ENCODE data around the gene GRK4. TPM values are rescaled to one million over a fixed set of nuclear protein-coding genes. Genes with fewer than 3 reads are reported as not detected.

Gene GRK4
- total RNA-seq, 1 donor from 2014 or later: 14.9 TPM

DNA sequence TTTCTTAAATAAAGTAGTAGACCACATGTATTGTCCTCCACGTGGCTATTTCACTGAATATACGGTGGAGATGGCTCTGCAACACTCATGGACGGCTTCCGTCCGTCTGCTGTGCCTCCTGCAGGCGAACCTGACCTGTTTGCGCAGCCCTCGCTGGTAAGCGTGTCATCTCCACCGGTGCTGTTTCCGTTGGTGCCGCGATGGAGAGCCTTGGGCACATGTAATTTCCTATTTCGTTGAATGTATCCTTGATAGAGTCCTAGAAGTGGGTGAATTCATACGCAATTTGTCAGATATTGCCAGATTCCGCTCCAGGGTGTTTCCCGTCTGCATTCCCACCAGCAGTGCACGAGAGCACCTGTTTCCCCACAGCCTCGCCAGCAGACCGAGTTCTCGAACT, 62.5 kb downstream of the GRK4 start:
- H3K27ac Mint-ChIP-seq: no peak overlapping the region
- no peak for DNase-seq (ENCODE audit: low spot score, unreplicated experiment)
- H3K4me3 Mint-ChIP-seq (ENCODE audit: low read depth): no peak overlapping the region
- peaks cover 8% of the 10 kb centered on the region for H3K36me3 Mint-ChIP-seq (ENCODE audit: insufficient read depth)
- peaks cover 10% of the 10 kb centered on the region for H3K4me1 Mint-ChIP-seq (ENCODE audit: low read depth)
- H3K9me3 Mint-ChIP-seq (ENCODE audit: low read depth): peaks cover 4% of the 10 kb centered on the region
- H3K27me3 Mint-ChIP-seq: peaks cover 10% of the 10 kb centered on the region
- TF ChIP-seq, protein P1, sequence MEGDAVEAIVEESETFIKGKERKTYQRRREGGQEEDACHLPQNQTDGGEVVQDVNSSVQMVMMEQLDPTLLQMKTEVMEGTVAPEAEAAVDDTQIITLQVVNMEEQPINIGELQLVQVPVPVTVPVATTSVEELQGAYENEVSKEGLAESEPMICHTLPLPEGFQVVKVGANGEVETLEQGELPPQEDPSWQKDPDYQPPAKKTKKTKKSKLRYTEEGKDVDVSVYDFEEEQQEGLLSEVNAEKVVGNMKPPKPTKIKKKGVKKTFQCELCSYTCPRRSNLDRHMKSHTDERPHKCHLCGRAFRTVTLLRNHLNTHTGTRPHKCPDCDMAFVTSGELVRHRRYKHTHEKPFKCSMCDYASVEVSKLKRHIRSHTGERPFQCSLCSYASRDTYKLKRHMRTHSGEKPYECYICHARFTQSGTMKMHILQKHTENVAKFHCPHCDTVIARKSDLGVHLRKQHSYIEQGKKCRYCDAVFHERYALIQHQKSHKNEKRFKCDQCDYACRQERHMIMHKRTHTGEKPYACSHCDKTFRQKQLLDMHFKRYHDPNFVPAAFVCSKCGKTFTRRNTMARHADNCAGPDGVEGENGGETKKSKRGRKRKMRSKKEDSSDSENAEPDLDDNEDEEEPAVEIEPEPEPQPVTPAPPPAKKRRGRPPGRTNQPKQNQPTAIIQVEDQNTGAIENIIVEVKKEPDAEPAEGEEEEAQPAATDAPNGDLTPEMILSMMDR (IDR thresholded peaks at IDR 0.05; ENCODE audit: unreplicated experiment): no peak

GRCh38 chr4:3026540-3026939, 63.2 kb downstream of the GRK4 start:
- Mint-ChIP-seq H3K36me3 (ENCODE audit: insufficient read depth) (peaks cover 8% of the 10 kb centered on the region), H3K9me3 (ENCODE audit: low read depth) (peaks cover 4% of the 10 kb centered on the region), H3K4me3 (ENCODE audit: low read depth) (no peak overlapping the region), H3K27me3 (peaks cover 15% of the 10 kb centered on the region), H3K4me1 (ENCODE audit: low read depth) (peaks cover 13% of the 10 kb centered on the region), H3K27ac (no peak overlapping the region)
- DNase-seq (ENCODE audit: low spot score, unreplicated experiment): no peak
- TF ChIP-seq, protein P1 (IDR thresholded peaks at IDR 0.05; ENCODE audit: unreplicated experiment): no peak

- no peak for DNase-seq (ENCODE audit: low spot score, unreplicated experiment)
- H3K4me3 Mint-ChIP-seq (ENCODE audit: low read depth): no peak overlapping the region
- H3K9me3 Mint-ChIP-seq (ENCODE audit: low read depth): no peaks in the 10 kb centered on the region
- H3K36me3 Mint-ChIP-seq (ENCODE audit: insufficient read depth): no peaks in the 10 kb centered on the region
- H3K27ac Mint-ChIP-seq: no peak overlapping the region
- H3K4me1 Mint-ChIP-seq (ENCODE audit: low read depth): peaks cover 6% of the 10 kb centered on the region
- TF ChIP-seq, protein P1 (IDR thresholded peaks at IDR 0.05; ENCODE audit: unreplicated experiment): no peak
- H3K27me3 Mint-ChIP-seq: peaks cover 9% of the 10 kb centered on the region
These were observed 66.1 kb downstream of the GRK4 start for GRCh38 chr4:3029464-3029863.

DNA sequence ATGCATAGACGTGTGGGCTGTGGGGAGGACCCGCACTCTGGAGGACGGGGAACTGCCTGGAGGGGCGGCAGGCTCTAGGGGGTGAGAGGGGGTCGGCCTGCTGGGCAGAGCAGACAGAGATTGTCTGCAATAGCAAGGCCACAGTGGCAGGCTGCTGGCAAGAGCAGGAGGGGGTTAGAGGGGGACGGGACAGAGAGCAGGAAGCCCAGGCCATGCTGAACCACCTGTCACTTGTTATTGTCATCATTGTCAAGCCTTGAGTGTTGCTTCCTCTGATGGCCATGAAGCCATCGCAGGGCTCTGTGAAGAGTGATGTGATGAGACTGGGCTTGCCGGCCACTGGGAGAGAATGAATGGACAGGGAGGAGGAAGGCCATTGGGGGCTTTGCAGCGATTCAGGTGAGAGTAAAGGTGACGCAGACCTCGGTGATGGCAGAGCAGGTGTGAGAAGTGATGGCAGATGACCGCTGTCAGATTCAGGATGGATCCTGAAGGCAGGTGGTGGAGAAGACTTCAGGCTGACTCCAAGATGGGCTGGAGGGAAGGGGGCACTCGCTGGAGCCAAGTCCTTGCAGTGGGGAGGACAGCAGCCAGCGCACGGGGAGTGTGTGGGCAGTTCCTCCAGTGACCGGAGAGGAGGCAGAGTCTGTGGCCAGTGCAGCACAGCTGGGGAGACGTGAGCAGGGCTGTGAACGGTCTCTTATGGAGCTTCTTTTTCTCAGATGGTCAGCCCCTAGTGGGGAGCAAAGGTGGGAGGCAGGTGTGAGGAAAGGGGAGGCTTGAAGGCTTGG, 67.4 kb downstream of the GRK4 start:
- TF ChIP-seq, protein P1 (IDR thresholded peaks at IDR 0.05; ENCODE audit: unreplicated experiment): no peak
- Mint-ChIP-seq H3K27ac (no peak overlapping the region), H3K27me3 (peaks cover 10% of the 10 kb centered on the region)

GRCh38 chr4:3031357-3032082, 68.1 kb downstream of the GRK4 start:
- TF ChIP-seq, protein P1 (IDR thresholded peaks at IDR 0.05; ENCODE audit: unreplicated experiment): no peak
- peaks cover 6% of the 10 kb centered on the region for H3K4me1 Mint-ChIP-seq (ENCODE audit: low read depth)
- H3K4me3 Mint-ChIP-seq (ENCODE audit: low read depth): no peak overlapping the region
- no peak overlapping the region for H3K27ac Mint-ChIP-seq
- DNase-seq (ENCODE audit: low spot score, unreplicated experiment): no peak
- peaks cover 15% of the 10 kb centered on the region for H3K27me3 Mint-ChIP-seq
- no peaks in the 10 kb centered on the region for H3K9me3 Mint-ChIP-seq (ENCODE audit: low read depth)
- H3K36me3 Mint-ChIP-seq (ENCODE audit: insufficient read depth): no peaks in the 10 kb centered on the region

More for the DNA sequence above, 67.4 kb downstream of the GRK4 start:
- no peak for DNase-seq (ENCODE audit: low spot score, unreplicated experiment)
- H3K9me3 Mint-ChIP-seq (ENCODE audit: low read depth): no peaks in the 10 kb centered on the region
- no peaks in the 10 kb centered on the region for H3K36me3 Mint-ChIP-seq (ENCODE audit: insufficient read depth)
- no peak overlapping the region for H3K4me3 Mint-ChIP-seq (ENCODE audit: low read depth)
- H3K4me1 Mint-ChIP-seq (ENCODE audit: low read depth): peaks cover 6% of the 10 kb centered on the region

Data from progenitor cell of endocrine pancreas (in vitro differentiated cells).